ENCODE results near the gene RAF1.
A peak's percentile ranks its signal among the peaks of the same experiment; 100 is the strongest.
"Not testable (repeated sequence)": the region's sequence is repeated elsewhere in the genome, so short reads cannot be mapped to it uniquely, and the experiment has no call there.

RAF1 gene

DNA sequence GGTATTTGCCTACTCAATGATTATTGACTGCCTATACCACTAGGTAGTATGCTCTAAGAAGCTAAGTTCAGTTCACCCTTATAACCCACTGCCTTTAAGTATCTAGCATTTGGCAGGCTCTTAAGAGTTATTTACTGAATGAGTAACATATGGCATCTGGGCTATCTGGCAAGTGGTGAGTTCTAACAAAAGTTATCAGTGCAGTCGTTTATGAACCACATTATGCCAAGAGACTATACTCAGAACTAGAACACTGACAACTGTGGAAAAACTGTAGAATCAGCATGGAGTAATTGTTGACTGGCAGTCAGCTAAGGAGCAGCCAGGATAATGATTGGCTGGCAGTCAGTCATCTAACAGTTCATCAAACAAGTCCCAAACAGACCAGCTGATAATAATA, 25.8 kb downstream of the RAF1 start:
- DNase-seq (ENCODE audit: low spot score), result no peak

DNA sequence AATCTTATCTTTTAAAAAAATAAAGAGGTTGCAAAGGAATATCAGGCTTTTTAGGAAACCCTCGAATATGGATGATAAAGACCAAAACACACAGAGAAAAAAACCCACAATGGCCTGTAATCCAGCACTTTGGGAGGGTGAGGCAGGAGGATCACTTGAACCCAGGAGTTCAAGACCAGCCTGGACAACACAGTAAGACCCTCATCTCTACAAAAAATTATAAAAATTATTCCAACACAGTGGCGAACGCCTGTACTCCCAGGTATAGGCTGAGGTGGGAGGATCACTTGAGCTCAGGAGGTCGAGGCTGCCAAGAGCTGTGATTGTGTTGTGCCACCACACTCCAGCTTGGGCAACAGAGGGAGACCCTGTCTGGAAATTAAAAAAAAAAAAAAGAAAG, 30.8 kb downstream of the RAF1 start:
- no peak for DNase-seq (ENCODE audit: low spot score)

GRCh38 chr3:12632523-12632922, 31.4 kb downstream of the RAF1 start:
- no peak for DNase-seq (ENCODE audit: low spot score)

DNA sequence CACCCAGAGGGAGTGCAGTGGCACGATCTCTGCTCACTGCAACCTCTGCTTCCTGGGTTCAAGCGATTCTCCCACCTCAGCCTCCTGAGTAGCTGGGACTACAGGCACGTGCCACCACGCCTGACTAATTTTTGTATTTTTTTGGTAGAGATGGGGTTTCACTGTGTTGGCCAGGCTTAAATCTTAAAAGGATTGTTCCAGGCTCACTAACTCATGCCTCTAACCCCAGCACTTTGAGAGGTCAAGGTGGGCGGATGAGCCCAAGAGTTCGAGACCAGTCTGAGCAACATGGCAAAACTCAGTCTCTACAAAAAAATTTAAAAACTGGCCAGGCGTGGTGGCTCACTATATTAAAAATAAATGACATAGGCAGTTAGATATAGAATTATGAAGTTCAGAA, 33.1 kb downstream of the RAF1 start:
- not testable (repeated sequence) for DNase-seq (ENCODE audit: low spot score)

GRCh38 chr3:12630292-12630691, 33.6 kb downstream of the RAF1 start:
- no peak for DNase-seq (ENCODE audit: low spot score)

DNA sequence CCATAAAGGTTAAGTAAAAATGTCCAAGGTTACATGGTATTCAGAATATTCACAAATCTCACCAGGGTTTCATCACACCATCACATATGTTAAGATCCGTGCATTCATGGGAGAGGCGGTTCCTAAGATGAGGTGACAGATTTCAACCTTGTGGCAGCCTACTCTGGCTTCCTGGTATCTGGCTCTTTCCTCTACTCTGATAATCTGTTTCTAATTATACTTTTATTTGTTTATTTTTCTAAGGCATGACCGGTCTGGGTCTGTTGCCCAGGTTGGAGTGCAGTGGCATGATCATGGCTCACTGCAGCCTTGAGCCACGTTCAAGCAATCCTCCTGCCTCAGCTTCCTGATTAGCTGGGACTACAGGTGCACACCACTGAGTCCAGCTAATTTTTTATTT, 34.4 kb downstream of the RAF1 start:
- no peak for DNase-seq (ENCODE audit: low spot score)

DNA sequence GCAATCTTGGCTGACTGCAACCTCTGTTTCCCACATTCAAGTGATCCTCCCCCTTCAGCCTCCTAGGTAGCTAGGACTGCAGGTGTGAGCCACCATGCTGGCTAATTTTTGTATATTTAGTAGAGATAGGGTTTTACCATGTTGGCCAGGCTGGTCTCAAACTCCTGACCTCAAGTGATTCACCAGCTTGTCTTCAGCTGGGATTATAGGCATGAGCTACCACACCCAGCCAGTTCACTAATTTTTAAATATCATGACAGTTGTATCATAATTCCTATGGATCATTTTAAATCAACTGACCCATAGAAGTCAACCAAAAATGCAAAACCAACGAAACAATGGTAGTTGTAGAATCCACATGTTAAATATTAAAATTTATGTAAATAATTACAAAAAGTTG, 35.1 kb downstream of the RAF1 start:
- DNase-seq (ENCODE audit: low spot score), result no peak

DNA sequence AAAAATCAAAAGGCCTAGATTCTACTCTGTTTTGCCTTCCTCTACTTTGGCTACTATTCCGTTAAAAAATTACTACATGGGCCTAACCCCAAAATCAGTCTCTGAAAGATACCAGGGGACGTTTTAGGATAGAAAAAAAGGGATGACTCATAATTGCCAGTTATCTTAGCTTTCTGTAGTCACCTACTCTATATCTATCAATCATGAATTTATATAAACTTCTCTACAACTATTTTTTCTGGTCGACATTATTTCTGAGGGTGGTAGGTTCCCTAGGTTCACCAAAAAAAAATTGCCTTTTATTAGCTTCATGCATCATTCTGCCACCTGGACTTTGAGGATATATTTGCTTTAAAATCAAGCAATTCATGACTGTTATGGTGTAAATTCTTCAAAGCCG, 36.5 kb downstream of the RAF1 start:
- DNase-seq (ENCODE audit: low spot score), result no peak

GRCh38 chr3:12624964-12625363, 39.0 kb downstream of the RAF1 start:
- not testable (repeated sequence) for DNase-seq (ENCODE audit: low spot score)

GRCh38 chr3:12624056-12624455, 39.9 kb downstream of the RAF1 start:
- no peak for DNase-seq (ENCODE audit: low spot score)

- no peak for DNase-seq (ENCODE audit: low spot score)
These were observed 41.6 kb downstream of the RAF1 start for GRCh38 chr3:12622335-12622734.

GRCh38 chr3:12620729-12621128, 43.2 kb downstream of the RAF1 start:
- DNase-seq (ENCODE audit: low spot score), result no peak

DNA sequence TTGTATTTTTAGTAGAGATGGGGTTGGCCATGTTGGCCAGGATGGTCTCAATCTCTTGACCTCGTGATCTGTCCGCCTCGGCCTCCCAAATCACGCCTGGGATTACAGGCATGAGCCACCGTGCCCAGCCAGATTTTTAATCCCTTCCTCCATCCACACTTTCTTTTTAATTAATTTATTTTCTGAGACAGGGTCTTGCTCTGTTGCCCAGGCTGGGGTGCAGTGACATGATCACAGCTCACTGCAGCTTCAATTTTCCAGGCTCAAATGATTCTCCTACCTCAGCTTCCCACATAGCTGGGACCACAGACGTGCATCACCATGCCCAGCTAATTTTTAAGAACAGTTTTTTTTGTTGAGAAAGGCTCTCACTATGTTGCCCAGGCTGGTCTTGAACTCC, 43.6 kb downstream of the RAF1 start:
- no peak for DNase-seq (ENCODE audit: low spot score)

- no peak for DNase-seq (ENCODE audit: low spot score)
These were observed 45.5 kb downstream of the RAF1 start for GRCh38 chr3:12618426-12618825.

GRCh38 chr3:12615266-12615665, 48.7 kb downstream of the RAF1 start:
- no peak for DNase-seq (ENCODE audit: low spot score)

- no peak for DNase-seq (ENCODE audit: low spot score)
These were observed 50.7 kb downstream of the RAF1 start for GRCh38 chr3:12613250-12613649.

- DNase-seq (ENCODE audit: low spot score), result no peak
These were observed 51.2 kb downstream of the RAF1 start for GRCh38 chr3:12612514-12613226.

GRCh38 chr3:12611117-12611516, 52.8 kb downstream of the RAF1 start:
- DNase-seq (ENCODE audit: low spot score), result no peak

DNA sequence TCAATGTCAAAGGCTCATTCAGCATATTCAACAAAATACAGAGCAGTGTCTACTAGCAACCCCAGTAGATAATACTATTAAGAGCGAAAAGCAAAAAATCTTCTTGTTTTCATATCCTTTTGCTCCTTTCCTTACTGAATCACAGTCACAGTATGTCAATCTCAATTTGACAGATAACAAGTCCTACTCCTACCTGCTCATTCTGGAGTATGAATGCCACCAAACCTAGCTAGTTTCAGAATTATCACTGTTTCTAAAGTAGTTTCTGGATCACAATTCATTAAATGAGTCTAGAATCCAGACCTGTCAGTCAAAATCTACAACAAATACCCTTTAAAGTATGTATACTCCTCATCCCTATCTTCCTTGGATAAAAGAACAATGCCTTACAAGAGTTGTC, 55.5 kb downstream of the RAF1 start:
- no peak for DNase-seq (ENCODE audit: low spot score)

GRCh38 chr3:12603969-12604368, 59.9 kb downstream of the RAF1 start:
- no peak for DNase-seq (ENCODE audit: low spot score)

GRCh38 chr3:12601072-12601471, 62.8 kb downstream of the RAF1 start:
- DNase-seq (ENCODE audit: low spot score), result peak; percentile 23

DNA sequence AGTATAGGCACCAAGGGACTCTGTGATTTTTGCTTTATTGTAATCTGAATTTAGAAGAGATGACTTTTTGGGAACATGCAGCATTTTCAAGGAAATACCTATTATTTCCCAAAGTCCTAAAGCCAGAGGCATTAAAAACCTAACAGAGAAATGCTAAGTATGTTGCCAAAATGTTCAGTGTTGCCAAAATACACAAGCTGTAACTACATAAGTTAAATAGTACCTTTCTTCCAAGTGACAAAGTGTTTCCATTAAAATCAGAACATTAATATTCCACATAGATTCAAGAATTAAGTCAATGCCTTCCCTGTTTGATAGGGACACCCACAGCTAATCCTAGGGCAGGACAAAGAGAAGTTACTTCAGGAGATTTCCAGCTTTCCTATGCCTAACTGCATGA, 65.0 kb downstream of the RAF1 start:
- no peak for DNase-seq (ENCODE audit: low spot score)

DNA sequence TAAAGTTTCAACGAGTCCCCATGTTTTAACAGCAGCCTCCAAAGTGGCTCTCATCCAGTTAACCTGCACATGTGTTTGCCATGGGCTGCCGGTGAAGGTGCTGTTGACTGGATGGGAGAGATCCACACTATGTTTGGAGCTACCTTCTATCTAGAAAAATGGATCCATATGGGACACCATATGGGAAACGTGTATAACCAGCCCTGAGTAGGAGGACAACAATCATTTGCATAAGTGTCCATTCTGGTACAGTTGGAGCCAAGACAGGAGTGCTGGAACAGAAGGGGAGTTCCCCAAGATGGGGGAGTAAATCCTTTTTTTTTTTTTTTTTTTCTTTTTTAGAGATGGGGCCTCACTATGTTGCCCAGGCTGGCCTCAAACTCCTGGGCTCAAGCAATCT, 70.4 kb downstream of the RAF1 start:
- DNase-seq (ENCODE audit: low spot score), result no peak

DNA sequence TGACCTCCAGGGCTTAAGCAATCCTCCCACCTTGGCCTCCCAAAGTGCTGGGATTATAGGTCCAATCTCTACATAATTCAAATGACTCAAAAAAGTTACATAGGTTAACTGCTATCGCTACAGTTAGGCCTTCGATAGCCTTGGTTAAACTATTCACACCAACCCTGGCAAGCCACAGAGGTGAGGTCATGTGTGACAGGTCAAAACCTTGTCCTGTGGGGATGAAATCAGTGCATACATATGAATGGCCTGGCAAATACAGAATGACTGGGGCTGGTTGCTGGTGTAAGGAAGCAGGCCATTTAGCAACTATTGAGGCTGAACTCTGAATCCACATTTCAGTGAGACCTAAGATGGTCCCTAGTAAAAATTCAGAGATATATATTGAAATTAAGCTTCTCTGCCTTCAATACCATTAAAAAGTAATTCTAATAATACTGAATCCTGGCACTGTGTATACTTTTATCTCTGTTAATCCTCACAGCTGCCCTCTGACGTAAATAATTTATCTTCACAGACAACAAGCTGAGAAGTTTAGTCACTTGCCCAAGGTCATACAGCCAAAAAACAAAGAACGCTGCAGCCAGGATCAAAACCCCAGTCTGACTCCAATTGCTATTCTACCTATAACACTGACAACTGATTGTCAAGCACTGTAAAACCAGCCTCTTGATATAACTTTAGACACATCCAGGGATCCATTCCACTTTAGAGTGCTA, 71.8 kb downstream of the RAF1 start:
- DNase-seq (ENCODE audit: low spot score), result no peak
